ENCODE results near the gene CD24. TPM values are rescaled to one million over a fixed set of nuclear protein-coding genes. Genes with fewer than 3 reads are reported as not detected.
A peak's percentile ranks its signal among the peaks of the same experiment; 100 is the strongest.

The CD24 gene
- total RNA-seq, 8 experiments from 2014 or later: 0.52 to 936 (median 473) TPM

DNA sequence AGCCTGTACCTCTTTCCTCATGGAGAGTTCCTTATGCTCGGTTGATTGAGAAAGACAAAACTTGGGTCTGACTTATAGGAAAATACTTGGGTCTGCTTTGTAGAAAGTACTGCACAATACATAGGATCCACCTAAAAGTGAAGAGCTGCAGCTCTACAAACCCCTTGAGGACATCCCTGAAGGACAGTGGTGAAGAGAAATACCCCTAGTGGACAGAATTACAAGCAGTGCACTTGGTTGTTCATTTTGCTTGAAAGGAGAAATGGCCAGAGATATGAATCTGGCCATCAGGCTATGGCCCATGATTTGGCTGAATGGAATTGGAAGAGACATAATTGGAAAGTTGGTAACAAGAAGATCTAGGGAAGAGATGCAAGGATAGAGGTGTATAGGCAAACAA is 8.3 kb downstream of the CD24 start:
- Histone ChIP-seq H3K27ac (no peak overlapping the region), H3K4me3 (no peak overlapping the region), H3K4me1 (replicated peaks in 1 of 2) (peaks cover 0 to 8% of the 10 kb centered on the region in 2 donors)
- no peak for ATAC-seq (replicated peaks in 6 of 8)
- in situ Hi-C loops (cut with MboI; ENCODE audit: low pct_unique_long_range_greater_than_20kb in 2 of 9, low sequenced_read_pairs in 9 of 9, unreplicated experiment in 9 of 9): no loop called here
- 0 to 92% (median 83%) methylated on average over 1 of the region's 1 CpG; no CpG with 5 or more reads in 7 of the 10 experiments for WGBS, 10 experiments

GRCh38 chr6:106964954-106965353 is 9.6 kb downstream of the CD24 start:
- ATAC-seq (replicated peaks in 6 of 8): no peak
- Histone ChIP-seq H3K27ac (no peak overlapping the region), H3K4me1 (replicated peaks in 1 of 2) (peaks cover 0 to 4% of the 10 kb centered on the region in 2 donors), H3K4me3 (no peak overlapping the region)
- WGBS, 10 experiments: 56 to 100% (median 87%) methylated on average over 1 of the region's 1 CpG; no CpG with 5 or more reads in 2 of the 10 experiments
- in situ Hi-C loops (cut with MboI; ENCODE audit: low pct_unique_long_range_greater_than_20kb in 2 of 9, low sequenced_read_pairs in 9 of 9, unreplicated experiment in 9 of 9): no loop called here

DNA sequence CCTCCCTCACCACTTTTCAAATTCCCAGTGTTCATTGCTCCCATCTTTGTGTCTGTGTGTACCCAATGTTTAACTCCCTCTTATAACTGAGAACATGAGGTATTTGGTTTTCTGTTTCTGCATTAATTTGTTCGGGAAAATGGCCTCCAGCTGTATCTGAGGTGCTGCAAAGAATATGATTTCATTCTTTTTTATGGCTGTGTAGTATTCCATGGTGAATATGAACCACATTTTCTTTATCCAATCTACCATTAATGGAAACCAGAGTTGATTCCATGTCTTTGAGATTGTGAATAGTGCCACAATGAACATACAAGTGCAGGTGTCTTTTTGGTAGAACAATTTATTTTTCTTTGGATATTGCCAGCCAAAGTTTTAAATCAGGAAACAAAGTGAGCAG is 10.4 kb downstream of the CD24 start:
- 0 to 89% (median 33%) methylated on average over 1 of the region's 1 CpG; no CpG with 5 or more reads in 1 of the 10 experiments for WGBS, 10 experiments
- in situ Hi-C loops (cut with MboI; ENCODE audit: low pct_unique_long_range_greater_than_20kb in 2 of 9, low sequenced_read_pairs in 9 of 9, unreplicated experiment in 9 of 9): no loop called here
- Histone ChIP-seq H3K27ac (no peak overlapping the region), H3K4me3 (no peak overlapping the region), H3K4me1 (replicated peaks in 1 of 2) (no peaks in the 10 kb centered on the region)
- ATAC-seq (replicated peaks in 6 of 8): no peak

- no peak for ATAC-seq (replicated peaks in 6 of 8)
- Histone ChIP-seq H3K4me3 (no peak overlapping the region), H3K4me1 (replicated peaks in 1 of 2) (no peaks in the 10 kb centered on the region), H3K27ac (no peak overlapping the region)
- in situ Hi-C loops (cut with MboI; ENCODE audit: low pct_unique_long_range_greater_than_20kb in 2 of 9, low sequenced_read_pairs in 9 of 9, unreplicated experiment in 9 of 9): no loop called here
- 44 to 100% (median 64%) methylated on average over 1 to 4 of the region's 4 CpGs; no CpG with 5 or more reads in 3 of the 10 experiments for WGBS, 10 experiments
Measured at GRCh38 chr6:106963544-106963943, 11.0 kb downstream of the CD24 start.

DNA sequence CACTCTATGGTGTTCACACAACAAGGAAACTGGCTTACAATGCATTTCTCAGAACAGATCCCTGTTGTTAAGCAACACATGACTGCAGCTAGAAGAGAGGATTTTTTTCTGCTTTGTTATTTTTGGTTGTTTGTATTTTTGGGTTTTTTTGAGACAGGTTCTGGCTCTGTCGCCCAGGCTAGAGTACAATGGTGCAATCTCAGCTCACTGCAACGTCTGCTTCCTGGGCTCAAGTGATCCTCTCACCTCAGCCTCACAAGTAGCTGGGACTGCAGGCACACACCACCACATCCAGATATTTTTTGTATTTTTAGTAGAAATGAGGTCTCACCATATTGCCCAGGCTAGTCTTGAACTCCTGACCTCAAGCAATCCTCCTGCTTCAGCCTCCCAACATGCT is 12.7 kb downstream of the CD24 start:
- no peak for ATAC-seq (replicated peaks in 6 of 8)
- in situ Hi-C loops (cut with MboI; ENCODE audit: low pct_unique_long_range_greater_than_20kb in 2 of 9, low sequenced_read_pairs in 9 of 9, unreplicated experiment in 9 of 9): no loop called here
- Histone ChIP-seq H3K4me1 (replicated peaks in 1 of 2) (no peaks in the 10 kb centered on the region), H3K4me3 (no peak overlapping the region), H3K27ac (no peak overlapping the region)
- 29 to 71% (median 35%) methylated on average over 1 to 2 of the region's 2 CpGs; no CpG with 5 or more reads in 6 of the 10 experiments for WGBS, 10 experiments

DNA sequence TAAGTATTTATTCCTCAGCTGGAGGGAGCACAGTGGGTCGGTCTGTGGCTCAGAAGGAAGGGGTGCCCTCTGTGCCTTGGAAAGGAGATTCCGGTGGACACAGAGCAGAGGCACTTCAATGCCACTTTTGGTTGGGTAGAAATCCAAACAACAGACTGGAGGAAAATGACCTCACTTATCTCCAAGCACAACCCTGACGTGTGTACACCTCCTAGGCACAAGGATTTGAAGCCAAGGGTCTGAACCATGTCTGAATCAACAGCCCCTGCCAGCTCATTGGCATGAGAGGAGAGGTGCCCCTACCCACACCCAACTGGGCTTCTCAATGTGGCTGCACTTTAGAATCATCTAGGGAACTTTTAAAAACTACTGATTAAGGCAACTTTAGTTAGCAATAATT is 13.4 kb downstream of the CD24 start:
- no peak overlapping the region for H3K27ac ChIP-seq
- H3K4me3 ChIP-seq: no peak overlapping the region
- WGBS, 10 experiments: 21 to 100% (median 61%) methylated on average over 1 to 3 of the region's 3 CpGs; no CpG with 5 or more reads in 4 of the 10 experiments
- no peak for ATAC-seq (replicated peaks in 6 of 8)
- in situ Hi-C loops (cut with MboI; ENCODE audit: low pct_unique_long_range_greater_than_20kb in 2 of 9, low sequenced_read_pairs in 9 of 9, unreplicated experiment in 9 of 9): no loop called here
- no peaks in the 10 kb centered on the region for H3K4me1 ChIP-seq (replicated peaks in 1 of 2)

- ATAC-seq (replicated peaks in 6 of 8): no peak
- in situ Hi-C loops (cut with MboI; ENCODE audit: low pct_unique_long_range_greater_than_20kb in 2 of 9, low sequenced_read_pairs in 9 of 9, unreplicated experiment in 9 of 9): no loop called here
- Histone ChIP-seq H3K27ac (no peak overlapping the region), H3K4me3 (no peak overlapping the region), H3K4me1 (replicated peaks in 1 of 2) (no peaks in the 10 kb centered on the region)
- WGBS, 10 experiments: 0 to 100% (median 67%) methylated on average over 1 of the region's 1 CpG; no CpG with 5 or more reads in 3 of the 10 experiments
Measured at GRCh38 chr6:106959985-106960384, 14.5 kb downstream of the CD24 start.

GRCh38 chr6:106939848-106940247 is 34.7 kb downstream of the CD24 start:
- Histone ChIP-seq H3K27ac (no peak overlapping the region), H3K4me1 (replicated peaks in 1 of 2) (no peaks in the 10 kb centered on the region), H3K4me3 (no peak overlapping the region)
- no peak for ATAC-seq (replicated peaks in 6 of 8)
- 70 to 89% (median 80%) methylated on average over 1 to 7 of the region's 9 CpGs; no CpG with 5 or more reads in 4 of the 10 experiments for WGBS, 10 experiments
- in situ Hi-C loops (cut with MboI; ENCODE audit: low pct_unique_long_range_greater_than_20kb in 2 of 9, low sequenced_read_pairs in 9 of 9, unreplicated experiment in 9 of 9): no loop called here

- H3K4me1 ChIP-seq (replicated peaks in 1 of 2): no peaks in the 10 kb centered on the region
- peak in 1 of 8 experiments; percentile 60 for ATAC-seq (replicated peaks in 6 of 8)
- 0 to 100% (median 63%) methylated on average over 1 to 2 of the region's 3 CpGs; no CpG with 5 or more reads in 1 of the 10 experiments for WGBS, 10 experiments
- H3K4me3 ChIP-seq: no peak overlapping the region
- H3K27ac ChIP-seq: no peak overlapping the region
- in situ Hi-C loops (cut with MboI; ENCODE audit: low pct_unique_long_range_greater_than_20kb in 2 of 9, low sequenced_read_pairs in 9 of 9, unreplicated experiment in 9 of 9): no loop called here
Measured at GRCh38 chr6:106939208-106939607, 35.3 kb downstream of the CD24 start.

GRCh38 chr6:106927531-106928398 is 46.8 kb downstream of the CD24 start:
- WGBS, 10 experiments: 0 to 40% (median 22%) methylated on average over 1 to 5 of the region's 5 CpGs
- peak in 5 of 8 experiments; percentile 40 to 61 (median 57) for ATAC-seq (replicated peaks in 6 of 8)
- in situ Hi-C loops (cut with MboI; ENCODE audit: low pct_unique_long_range_greater_than_20kb in 2 of 9, low sequenced_read_pairs in 9 of 9, unreplicated experiment in 9 of 9): no loop called here

GRCh38 chr6:106925948-106926347 is 48.6 kb downstream of the CD24 start:
- WGBS, 10 experiments: 0 to 62% (median 43%) methylated on average over 2 to 3 of the region's 3 CpGs
- Histone ChIP-seq H3K27ac (no peak overlapping the region), H3K4me1 (replicated peaks in 1 of 2) (no peaks in the 10 kb centered on the region), H3K4me3 (no peak overlapping the region)
- ATAC-seq (replicated peaks in 6 of 8): no peak
- in situ Hi-C loops (cut with MboI; ENCODE audit: low pct_unique_long_range_greater_than_20kb in 2 of 9, low sequenced_read_pairs in 9 of 9, unreplicated experiment in 9 of 9): no loop called here

More at GRCh38 chr6:106927531-106928398, 46.8 kb downstream of the CD24 start:
- H3K4me1 ChIP-seq (replicated peaks in 1 of 2): no peaks in the 10 kb centered on the region
- H3K4me3 ChIP-seq: no peak overlapping the region
- no peak overlapping the region for H3K27ac ChIP-seq

GRCh38 chr6:106924694-106925523 is 49.6 kb downstream of the CD24 start:
- ATAC-seq (replicated peaks in 6 of 8): no peak
- H3K4me3 ChIP-seq: no peak overlapping the region
- WGBS, 10 experiments: 8 to 40% (median 30%) methylated on average over 1 to 10 of the region's 17 CpGs; no CpG with 5 or more reads in 1 of the 10 experiments
- in situ Hi-C loops (cut with MboI; ENCODE audit: low pct_unique_long_range_greater_than_20kb in 2 of 9, low sequenced_read_pairs in 9 of 9, unreplicated experiment in 9 of 9): no loop called here
- H3K4me1 ChIP-seq (replicated peaks in 1 of 2): no peaks in the 10 kb centered on the region
- no peak overlapping the region for H3K27ac ChIP-seq

GRCh38 chr6:106922626-106923025 is 51.9 kb downstream of the CD24 start:
- no peak for ATAC-seq (replicated peaks in 6 of 8)
- 60 to 83% methylated on average over 1 to 3 of the region's 4 CpGs; no CpG with 5 or more reads in 8 of the 10 experiments for WGBS, 10 experiments
- Histone ChIP-seq H3K27ac (no peak overlapping the region), H3K4me3 (no peak overlapping the region), H3K4me1 (replicated peaks in 1 of 2) (peaks cover 0 to 3% of the 10 kb centered on the region in 2 donors)
- in situ Hi-C loops (cut with MboI; ENCODE audit: low pct_unique_long_range_greater_than_20kb in 2 of 9, low sequenced_read_pairs in 9 of 9, unreplicated experiment in 9 of 9): no loop called here

All from motor neuron (in vitro differentiated cells).